A673 (cell line): ENCODE measurements around the gene KCP.

ENCODE experiments used
- CTCF ChIP-seq: fragments of 300-800, 200-600 bp; sonication (generic); conservative IDR thresholded peaks from 2 replicates; pipeline ENCODE4 v1.5.1; 2017; ENCODE audit warnings: low read depth, mild to moderate bottlenecking, antibody characterized with exemption, low read length, moderate library complexity, mixed read lengths
- EZH2 ChIP-seq: fragments of 200-600 bp; sonication (generic); IDR thresholded peaks from 2 replicates; pipeline ENCODE4 v1.6.1; 2017; ENCODE audit warnings: borderline replicate concordance, low read depth, mild to moderate bottlenecking, mixed read lengths, antibody characterized with exemption, low read length; ENCODE audit not compliant: poor library complexity, severe bottlenecking

- TF ChIP-seq CTCF, result no peak
- TF ChIP-seq EZH2, result no peak
Observed at GRCh38 chr7:128865303-128865702, 45.2 kb downstream of the KCP start.
